Stimulated activated CD8-positive, alpha-beta memory T cell treated with anti-CD3 and anti-CD28 coated beads, Interleukin-2, amount 100 ng/mL, for 1 hour (primary cell): ENCODE measurements around the gene ZNF43.
A peak's percentile ranks its signal among the peaks of the same experiment; 100 is the strongest.
"Not testable (repeated sequence)": the region's sequence is repeated elsewhere in the genome, so short reads cannot be mapped to it uniquely, and the experiment has no call there.

Experiments used
- DNase-seq, 2 donors: peaks; one replicate each; pipeline ENCODE4 v3.0.0-alpha.2; 2020; ENCODE audit warnings: low read depth in 2 of 2

ZNF43 gene

GRCh38 chr19:21808400-21809000 is 27.5 kb downstream of the ZNF43 start:
- DNase-seq = not testable (repeated sequence)

GRCh38 chr19:21789466-21790085 is 46.4 kb downstream of the ZNF43 start:
- DNase-seq = no peak

GRCh38 chr19:21786936-21787335 is 49.0 kb downstream of the ZNF43 start:
- no peak for DNase-seq

- not testable (repeated sequence) for DNase-seq
Measured at GRCh38 chr19:21775792-21776191, 60.2 kb downstream of the ZNF43 start.

- DNase-seq = peak; percentile 70 to 77
Measured at GRCh38 chr19:21767065-21767800, 68.7 kb downstream of the ZNF43 start, which contains the start of gene ZNF100. TSS of gene ZNF100 (minus strand) at chr19:21767579. CDS start at chr19:21767429, 150 bp downstream.

GRCh38 chr19:21766705-21767064 is 69.3 kb downstream of the ZNF43 start:
- not testable (repeated sequence) for DNase-seq

GRCh38 chr19:21765151-21765550 is 70.8 kb downstream of the ZNF43 start:
- DNase-seq = no peak

- DNase-seq = not testable (repeated sequence)
Measured at GRCh38 chr19:21761547-21761946, 74.4 kb downstream of the ZNF43 start.

GRCh38 chr19:21758296-21758695 is 77.7 kb downstream of the ZNF43 start:
- no peak for DNase-seq

- DNase-seq = not testable (repeated sequence)
Measured at GRCh38 chr19:21755555-21755954, 80.4 kb downstream of the ZNF43 start.
